Fibroblast of lung (primary cell): ENCODE results near the gene NDUFB7. TPM values are rescaled to one million over a fixed set of nuclear protein-coding genes. Genes with fewer than 3 reads are reported as not detected.
"Not testable (repeated sequence)": the region's sequence is repeated elsewhere in the genome, so short reads cannot be mapped to it uniquely, and the experiment has no call there.

Experiments used
- DNase-seq, 2 donors: peaks; one replicate each; pipeline versions ENCODE4 v3.0.0 to v3.0.0-alpha.2; 2010; ENCODE audit warnings: low read depth in 2 of 2
- H2AFZ ChIP-seq: 2 replicates; pipeline ENCODE4 v1.5.1; 2012; ENCODE audit warnings: low read length, control low read depth, inconsistent platforms
- H3K27ac ChIP-seq: 2 replicates; pipeline ENCODE4 v1.5.1; 2011; ENCODE audit warnings: low read length, control low read depth; ENCODE audit not compliant: insufficient read depth
- H3K27me3 ChIP-seq: 2 replicates; pipeline ENCODE4 v1.5.1; 2011; ENCODE audit warnings: mild to moderate bottlenecking, low read length; ENCODE audit not compliant: control insufficient read depth, insufficient read depth
- H3K36me3 ChIP-seq: 2 replicates; pipeline ENCODE4 v1.5.1; 2011; ENCODE audit warnings: low read length; ENCODE audit not compliant: control insufficient read depth, insufficient read depth
- H3K4me1 ChIP-seq: 2 replicates; pipeline ENCODE4 v1.5.1; 2011; ENCODE audit warnings: low read length; ENCODE audit not compliant: control insufficient read depth, insufficient read depth; ENCODE audit errors: extremely low read depth
- H3K4me2 ChIP-seq: 2 replicates; pipeline ENCODE4 v1.5.1; 2011; ENCODE audit warnings: low read length, control low read depth; ENCODE audit not compliant: insufficient read depth; ENCODE audit errors: extremely low read depth
- H3K4me3 ChIP-seq, 4 experiments: fragments of 200-600 bp in 1 of 4; sonication (generic) in 1 of 4; replicated peaks in 1 of 4; 2 replicates each; pipeline ENCODE4 v1.5.1; 2011 to 2016; ENCODE audit warnings: low read length in 4 of 4, low read depth in 3 of 4, mild to moderate bottlenecking in 3 of 4, control low read depth in 2 of 4, inconsistent platforms in 1 of 4, mixed read lengths in 1 of 4; ENCODE audit not compliant: insufficient read depth in 1 of 4; ENCODE audit errors: control extremely low read depth in 1 of 4
- H3K79me2 ChIP-seq: 2 replicates; pipeline ENCODE4 v1.5.1; 2012; ENCODE audit warnings: mild to moderate bottlenecking, low read length, inconsistent platforms; ENCODE audit not compliant: control insufficient read depth, insufficient read depth
- H3K9ac ChIP-seq: 2 replicates; pipeline ENCODE4 v1.5.1; 2011; ENCODE audit warnings: mild to moderate bottlenecking, low read length, control low read depth; ENCODE audit not compliant: insufficient read depth
- H3K9me3 ChIP-seq: 2 replicates; pipeline ENCODE4 v1.5.1; 2012; ENCODE audit warnings: low read depth, low read length; ENCODE audit not compliant: control insufficient read depth, insufficient read depth
- H4K20me1 ChIP-seq: 2 replicates; pipeline ENCODE4 v1.5.1; 2011; ENCODE audit warnings: low read length; ENCODE audit not compliant: control insufficient read depth, insufficient read depth; ENCODE audit errors: extremely low read depth
- CTCF ChIP-seq, 2 donors: IDR thresholded peaks in 1 of 2; conservative IDR thresholded peaks in 1 of 2; 1 replicate in 1 of 2; 2 replicates in 1 of 2; pipeline ENCODE4 v1.5.1; 2011 to 2012; ENCODE audit warnings: low read length in 2 of 2, control low read depth in 1 of 2, inconsistent platforms in 1 of 2, low read depth in 1 of 2, mild to moderate bottlenecking in 1 of 2
- EZH2 ChIP-seq: IDR thresholded peaks from 2 replicates; pipeline ENCODE4 v1.5.1; 2012; ENCODE audit warnings: low read length, control low read depth, mild to moderate bottlenecking; ENCODE audit errors: missing control alignments
- polyA plus RNA-seq, 2 donors: library from polyadenylated mRNA; depleted of rRNA in 1 of 2; stranded (reverse) in 1 of 2; unstranded in 1 of 2; fragments of >200 nt; gene quantifications; 2 replicates each; pipeline ENCODE4 v1.2.1, GENCODE V29; 2011 to 2012; ENCODE audit warnings: missing spikeins in 1 of 2
- total RNA-seq: library from RNA; depleted of rRNA; stranded (reverse); fragments of >200 nt; gene quantifications from 2 replicates; pipeline ENCODE4 v1.2.1, GENCODE V29; 2014

NDUFB7 gene
- total and polyA plus RNA-seq, 2 donors (not counting 1 experiment from before 2014, with no cell fraction given) = 100 to 253 TPM

GRCh38 chr19:14553042-14553938, 18.6 kb downstream of the NDUFB7 start:
- H3K9ac ChIP-seq = no peak overlapping the region
- no peaks in the 10 kb centered on the region for H3K36me3 ChIP-seq
- no peak overlapping the region for H3K4me3 ChIP-seq
- H3K79me2 ChIP-seq = no peaks in the 10 kb centered on the region
- H2AFZ ChIP-seq = no peak overlapping the region
- no peak overlapping the region for H3K27ac ChIP-seq
- no peaks in the 10 kb centered on the region for H3K27me3 ChIP-seq
- no peaks in the 10 kb centered on the region for H3K4me1 ChIP-seq
- no peaks in the 10 kb centered on the region for H4K20me1 ChIP-seq
- TF ChIP-seq CTCF (conservative IDR thresholded peaks at IDR 0.05 in 1 of 2, IDR thresholded peaks at IDR 0.05 in 1 of 2; ENCODE audit: low read depth in 1 of 2, low read length in 2 of 2) (no peak), EZH2 (no peak)
- H3K9me3 ChIP-seq = no peaks in the 10 kb centered on the region
- no peak overlapping the region for H3K4me2 ChIP-seq
- no peak for DNase-seq

GRCh38 chr19:14552006-14552360, 19.9 kb downstream of the NDUFB7 start:
- not testable (repeated sequence) for H3K9ac ChIP-seq, DNase-seq, H3K27me3 ChIP-seq, H3K79me2 ChIP-seq, H3K36me3 ChIP-seq, H3K4me2 ChIP-seq, H3K4me1 ChIP-seq, H4K20me1 ChIP-seq, H2AFZ ChIP-seq, H3K4me3 ChIP-seq, H3K27ac ChIP-seq, H3K9me3 ChIP-seq

GRCh38 chr19:14551134-14552005, 20.5 kb downstream of the NDUFB7 start:
- H3K4me1 ChIP-seq, H3K9me3 ChIP-seq, H3K4me3 ChIP-seq, H3K9ac ChIP-seq, H4K20me1 ChIP-seq, H3K27me3 ChIP-seq, H3K27ac ChIP-seq, H3K4me2 ChIP-seq, H3K36me3 ChIP-seq, H2AFZ ChIP-seq, H3K79me2 ChIP-seq: not testable (repeated sequence)
- peak in 1 of 2 donors; percentile 34 for TF ChIP-seq CTCF (conservative IDR thresholded peaks at IDR 0.05 in 1 of 2, IDR thresholded peaks at IDR 0.05 in 1 of 2; ENCODE audit: low read depth in 1 of 2, low read length in 2 of 2)
- DNase-seq = peak in 1 of 2 donors; percentile 71
